ENCODE data around the gene SEMA3D. TPM values are rescaled to one million over a fixed set of nuclear protein-coding genes. Genes with fewer than 3 reads are reported as not detected.

SEMA3D gene
- 0.32 TPM in 1 of 2 replicates, not detected in the other for total RNA-seq (2011; cell fraction: chromatin; rRNA removed; ENCODE audit: low replicate concordance)
- total RNA-seq (2011; cell fraction: nucleolus; rRNA removed), result not detected in 2 replicates
- not detected in 2 replicates for total RNA-seq (2011; cell fraction: nucleoplasm; rRNA removed)
- total RNA-seq (2014; rRNA removed) (not detected in 2 replicates), total RNA-seq (2014; rRNA removed; fragmentation: Illumina TruSeq; extraction: Trizol) (0.04 and 0.06 TPM in 2 replicates), total RNA-seq (2015; rRNA removed; fragmentation: Illumina TruSeq; extraction: Trizol) (0.04 and 0.11 TPM in 2 replicates), total RNA-seq (2021) (0.04 and 0.11 TPM in 2 replicates), polyA plus RNA-seq (2011; rRNA removed) (0.10 TPM in 1 of 2 replicates, not detected in the other), polyA plus RNA-seq (2014; fragmentation: Illumina TruSeq; extraction: Trizol) (0.01 and 0.03 TPM in 2 replicates), polyA plus RNA-seq (2014; fragmentation: Nextera tagmentation; extraction: Ambion mirVana) (under 1 TPM; 0.01 to 0.03 TPM), polyA plus RNA-seq (2014; rRNA removed) (0.05 TPM in 1 of 2 replicates, not detected in the other), polyA minus RNA-seq (2011; rRNA and poly(A)+ RNA removed) (not detected in 2 replicates), Bru-seq, nascent RNA (percentile 14 among the genes with signal in this experiment), BruChase-seq, experiment 1, labeled RNA remaining after a 2-hour chase (percentile 10 among the genes with signal in this experiment), BruChase-seq, experiment 2, labeled RNA remaining after a 6-hour chase (percentile 10 among the genes with signal in this experiment)
- polyA plus RNA-seq (2011; cell fraction: cytosol; rRNA removed), result 0.04 TPM in 1 of 2 replicates, not detected in the other
- 0.07 TPM in 1 of 2 replicates, not detected in the other for polyA plus RNA-seq (2011; cell fraction: nucleus; rRNA removed)
- polyA plus RNA-seq (2012), result 0.04 and 0.07 TPM in 2 replicates
- polyA minus RNA-seq (2011; cell fraction: cytosol; rRNA and poly(A)+ RNA removed), result not detected in 2 replicates
- not detected in 2 replicates for polyA minus RNA-seq (2011; cell fraction: nucleus; rRNA and poly(A)+ RNA removed)
- long read RNA-seq, experiment 1, partial matches to known transcripts, result 0 of 2 reads
- long read RNA-seq, experiment 1, other reads (novel, unspliced or antisense), result 2 of 2 reads
- long read RNA-seq, experiment 2, result 0 reads
- long read RNA-seq, experiment 3, result 0 reads

GRCh38 chr7:85186521-85187241 lies at the start of gene SEMA3D:
SEMA3D (minus strand) TSS chr7:85187056; CDS start chr7:85121891, 65,165 bp downstream.
- POLR2A ChIA-PET, result interaction anchor here (0.7 kb wide), 2 partner anchors 90 to 714 kb away, joined by 3 read pairs; no protein-coding TSS in a partner anchor
- no peak for FAIRE-seq
- H3K9ac ChIP-seq (ENCODE audit: insufficient read depth in 1 of 2, low read depth in 2 of 2, low read length in 2 of 2), result no peak within 1 kb of the TSS
- H3K27me3 ChIP-seq (ENCODE audit: control insufficient read depth in 2 of 2, insufficient read depth in 2 of 2, low read length in 2 of 2), result no peaks in the 10 kb centered on the region
- H3K9me3 ChIP-seq (replicated peaks; ENCODE audit: control insufficient read depth, insufficient read depth, low read depth, low read length), result no peaks in the 10 kb centered on the region
- in situ Hi-C loops (cut with MboI) (no loop called here), intact Hi-C loops (cut with micrococcal nuclease) (no loop called here)
- no peak within 1 kb of the TSS for H3K4me3 ChIP-seq
- TF ChIP-seq ETS1 (conservative IDR thresholded peaks at IDR 0.05; ENCODE audit: control insufficient read depth, low read depth, low read length) (no peak), CTCF (IDR thresholded peaks at IDR 0.05 in 2 of 3, conservative IDR thresholded peaks at IDR 0.05 in 1 of 3; ENCODE audit: insufficient read depth in 2 of 3, low read depth in 1 of 3, low read length in 3 of 3) (0 out of 6 replicates have a peak, but pooled peaks of 2 of the 3 experiments have one; percentile 6 to 13), ZBTB1 (CRISPR knock-in tag; IDR thresholded peaks at IDR 0.05; ENCODE audit: borderline replicate concordance, low read depth) (no peak), KAT2B (IDR thresholded peaks at IDR 0.05; ENCODE audit: low read depth, low read length) (no peak), RAD21 (CRISPR knock-in tag; conservative IDR thresholded peaks at IDR 0.05 in 1 of 2, IDR thresholded peaks at IDR 0.05 in 1 of 2) (peak in 1 of 2 experiments; percentile 24; a peak in 2 of 4 replicates)
- TF ChIP-seq, protein P1, sequence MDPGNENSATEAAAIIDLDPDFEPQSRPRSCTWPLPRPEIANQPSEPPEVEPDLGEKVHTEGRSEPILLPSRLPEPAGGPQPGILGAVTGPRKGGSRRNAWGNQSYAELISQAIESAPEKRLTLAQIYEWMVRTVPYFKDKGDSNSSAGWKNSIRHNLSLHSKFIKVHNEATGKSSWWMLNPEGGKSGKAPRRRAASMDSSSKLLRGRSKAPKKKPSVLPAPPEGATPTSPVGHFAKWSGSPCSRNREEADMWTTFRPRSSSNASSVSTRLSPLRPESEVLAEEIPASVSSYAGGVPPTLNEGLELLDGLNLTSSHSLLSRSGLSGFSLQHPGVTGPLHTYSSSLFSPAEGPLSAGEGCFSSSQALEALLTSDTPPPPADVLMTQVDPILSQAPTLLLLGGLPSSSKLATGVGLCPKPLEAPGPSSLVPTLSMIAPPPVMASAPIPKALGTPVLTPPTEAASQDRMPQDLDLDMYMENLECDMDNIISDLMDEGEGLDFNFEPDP (CRISPR knock-in tag; IDR thresholded peaks at IDR 0.05), result no peak
- TF ChIP-seq, protein P2, sequence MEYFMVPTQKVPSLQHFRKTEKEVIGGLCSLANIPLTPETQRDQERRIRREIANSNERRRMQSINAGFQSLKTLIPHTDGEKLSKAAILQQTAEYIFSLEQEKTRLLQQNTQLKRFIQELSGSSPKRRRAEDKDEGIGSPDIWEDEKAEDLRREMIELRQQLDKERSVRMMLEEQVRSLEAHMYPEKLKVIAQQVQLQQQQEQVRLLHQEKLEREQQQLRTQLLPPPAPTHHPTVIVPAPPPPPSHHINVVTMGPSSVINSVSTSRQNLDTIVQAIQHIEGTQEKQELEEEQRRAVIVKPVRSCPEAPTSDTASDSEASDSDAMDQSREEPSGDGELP (CRISPR knock-in tag; IDR thresholded peaks at IDR 0.05; ENCODE audit: borderline replicate concordance), result peak; percentile 43; the same call in 1 of the 2 replicates
- H3K79me2 ChIP-seq (ENCODE audit: control insufficient read depth, insufficient read depth, low read length), result no peaks in the 10 kb centered on the region
- no peaks in the 10 kb centered on the region for H4K20me1 ChIP-seq (replicated peaks; ENCODE audit: control insufficient read depth, insufficient read depth, low read length)
- no peaks in the 10 kb centered on the region for H3K36me3 ChIP-seq (ENCODE audit: control insufficient read depth, insufficient read depth, low read length)
- no peak within 1 kb of the TSS for H2AFZ ChIP-seq (ENCODE audit: low read depth, low read length)
- WGBS (ENCODE audit: insufficient coverage, low coverage, missing lambda C conversion rate), result 9% methylated on average over 40 of the region's 45 CpGs
- no peaks in the 10 kb centered on the region for H3K9me1 ChIP-seq (ENCODE audit: control insufficient read depth, insufficient read depth, low read length)
- ATAC-seq, result peak; percentile 81
- peak in 3 of 4 experiments; percentile 7 to 13 (median 12) for DNase-seq (ENCODE audit: extremely low read depth in 1 of 4, low spot score in 3 of 4)
- CTCF ChIA-PET (ENCODE audit: low intra/inter-chr PET ratio), result no interaction called here
- H3K4me2 ChIP-seq (ENCODE audit: insufficient read depth, low read length), result no peak within 1 kb of the TSS
- H3K4me1 ChIP-seq (replicated peaks in 1 of 2; ENCODE audit: control insufficient read depth in 2 of 2, insufficient read depth in 2 of 2, low read length in 2 of 2), result no peaks in the 10 kb centered on the region; a peak in 1 of 5 replicates
- no peak within 1 kb of the TSS for H3K27ac ChIP-seq (ENCODE audit: extremely low read depth, low read depth, low read length)
- no TSS peak for BruUV-seq (replicated peaks)

All from K562 (cell line).